K562 (cell line): Measurements from ENCODE around the gene UBAP1L. TPM values are rescaled to one million over a fixed set of nuclear protein-coding genes. Genes with fewer than 3 reads are reported as not detected.
A peak's percentile ranks its signal among the peaks of the same experiment; 100 is the strongest.

ENCODE experiments used
- BACH1 ChIP-seq: fragments of 200-800 bp; sonication (Bioruptor generic); IDR thresholded peaks from 2 replicates; pipeline ENCODE4 v1.6.1; 2016; ENCODE audit warnings: missing genetic modification characterization, missing compliant biosample characterization
- CREBBP ChIP-seq: IDR thresholded peaks from one replicate; pipeline ENCODE4 v1.6.1; 2012; ENCODE audit warnings: low read depth, mild to moderate bottlenecking, control low read depth, inconsistent platforms, low read length
- E2F3 ChIP-seq: fragments of 250-450 bp; sonication (Bioruptor Pico); IDR thresholded peaks from 2 replicates; pipeline ENCODE4 v1.4.0; 2020; ENCODE audit warnings: mild to moderate bottlenecking
- FIP1L1 ChIP-seq: fragments of 200-400 bp; formaldehyde crosslinking; IDR thresholded peaks from 2 replicates; pipeline ENCODE4 v1.6.1; 2018; ENCODE audit warnings: mild to moderate bottlenecking, low read depth, low read length; ENCODE audit not compliant: poor library complexity, severe bottlenecking
- FOXJ3 ChIP-seq: sonication (generic); formaldehyde crosslinking; IDR thresholded peaks from 2 replicates; pipeline ENCODE4 v1.4.0; 2020; ENCODE audit warnings: mild to moderate bottlenecking, missing genetic modification reagents
- KAT7 ChIP-seq: sonication (generic); formaldehyde crosslinking; IDR thresholded peaks from 2 replicates; pipeline ENCODE4 v1.8.0; 2022; ENCODE audit warnings: missing genetic modification reagents, mild to moderate bottlenecking, borderline replicate concordance
- MAX ChIP-seq: sonication (generic); formaldehyde crosslinking; IDR thresholded peaks from 2 replicates; pipeline ENCODE4 v1.9.0; 2022; ENCODE audit warnings: mild to moderate bottlenecking, missing genetic modification reagents
- PHF20 ChIP-seq: fragments of 450-650 bp; IDR thresholded peaks from 2 replicates; pipeline ENCODE4 v1.6.1; 2018; ENCODE audit not compliant: partially characterized antibody
- PTBP1 ChIP-seq: fragments of 200-400 bp; formaldehyde crosslinking; IDR thresholded peaks from 2 replicates; pipeline ENCODE4 v1.6.1; 2017; ENCODE audit warnings: low read depth, low read length
- RAD51 ChIP-seq: fragments of 450-650 bp; IDR thresholded peaks from 2 replicates; pipeline ENCODE4 v1.7.1; 2016; ENCODE audit warnings: low read depth, mild to moderate bottlenecking, borderline replicate concordance
- RB1 ChIP-seq: fragments of 450-650 bp; IDR thresholded peaks from 2 replicates; pipeline ENCODE4 v1.6.1; 2017; ENCODE audit warnings: low read depth, mild to moderate bottlenecking
- RBM25 ChIP-seq: fragments of 200-400 bp; formaldehyde crosslinking; IDR thresholded peaks from 2 replicates; pipeline ENCODE4 v1.6.1; 2018; ENCODE audit warnings: low read length, low read depth, moderate library complexity; ENCODE audit not compliant: severe bottlenecking
- TEAD1 ChIP-seq, 2 experiments: fragments of 450-650 bp in 1 of 2; sonication (generic) in 1 of 2; formaldehyde crosslinking; IDR thresholded peaks; 2 replicates each; pipeline versions ENCODE4 v1.4.0 to v1.8.0; 2020 to 2022; ENCODE audit warnings: mild to moderate bottlenecking in 2 of 2, missing genetic modification reagents in 1 of 2
- ZBTB17 ChIP-seq: fragments of 450-650 bp; formaldehyde crosslinking; IDR thresholded peaks from 2 replicates; pipeline ENCODE4 v1.4.0; 2020; ENCODE audit warnings: mild to moderate bottlenecking
- ZC3H4 ChIP-seq: sonication (generic); formaldehyde crosslinking; IDR thresholded peaks from 2 replicates; pipeline ENCODE4 v1.9.0; 2021; ENCODE audit warnings: missing genetic modification reagents, borderline replicate concordance
- ZNF511 ChIP-seq: sonication (generic); formaldehyde crosslinking; IDR thresholded peaks from 2 replicates; pipeline ENCODE4 v1.8.0; 2022; ENCODE audit warnings: mild to moderate bottlenecking, missing genetic modification reagents
- polyA plus RNA-seq, 8 experiments: library from polyadenylated mRNA; depleted of rRNA in 4 of 8; stranded (reverse) in 5 of 8; unstranded in 3 of 8; fragments of >200 nt; fragmentation: Nextera tagmentation in 2 of 8; fragmentation: Illumina TruSeq in 1 of 8; extraction: Ambion mirVana in 2 of 8; extraction: Trizol in 1 of 8; gene quantifications; 2 replicates each; pipeline versions ENCODE4 v1.2.1 to v1.2.3, GENCODE V29; 2011 to 2014; ENCODE audit warnings: inconsistent platforms in 1 of 8, missing spikeins in 1 of 8
- total RNA-seq, 7 experiments: library from RNA; depleted of rRNA in 6 of 7; stranded (reverse); fragments of >200 nt in 6 of 7; fragmentation: Illumina TruSeq in 2 of 7; extraction: Trizol in 2 of 7; gene quantifications; 2 replicates each; pipeline versions ENCODE4 v1.2.1 to v1.2.3, GENCODE V29; 2011 to 2021; ENCODE audit warnings: low replicate concordance in 1 of 7
- TF ChIP-seq, protein P1 (sequence below): fragments of 450-650 bp; IDR thresholded peaks from 2 replicates; pipeline ENCODE4 v1.6.1; 2016; ENCODE audit warnings: low read depth
- TF ChIP-seq, protein P2 (sequence below): fragments of 250-450 bp; sonication (Bioruptor Pico); IDR thresholded peaks from 2 replicates; pipeline ENCODE4 v1.4.0; 2020; ENCODE audit warnings: mild to moderate bottlenecking, moderate library complexity

The UBAP1L gene
- total and polyA plus RNA-seq, 9 of the 15 experiments (the other 6 are each of a cell fraction or from before 2014, with no cell fraction given): 0.16 to 0.71 (median 0.41) TPM; not detected in 2

DNA sequence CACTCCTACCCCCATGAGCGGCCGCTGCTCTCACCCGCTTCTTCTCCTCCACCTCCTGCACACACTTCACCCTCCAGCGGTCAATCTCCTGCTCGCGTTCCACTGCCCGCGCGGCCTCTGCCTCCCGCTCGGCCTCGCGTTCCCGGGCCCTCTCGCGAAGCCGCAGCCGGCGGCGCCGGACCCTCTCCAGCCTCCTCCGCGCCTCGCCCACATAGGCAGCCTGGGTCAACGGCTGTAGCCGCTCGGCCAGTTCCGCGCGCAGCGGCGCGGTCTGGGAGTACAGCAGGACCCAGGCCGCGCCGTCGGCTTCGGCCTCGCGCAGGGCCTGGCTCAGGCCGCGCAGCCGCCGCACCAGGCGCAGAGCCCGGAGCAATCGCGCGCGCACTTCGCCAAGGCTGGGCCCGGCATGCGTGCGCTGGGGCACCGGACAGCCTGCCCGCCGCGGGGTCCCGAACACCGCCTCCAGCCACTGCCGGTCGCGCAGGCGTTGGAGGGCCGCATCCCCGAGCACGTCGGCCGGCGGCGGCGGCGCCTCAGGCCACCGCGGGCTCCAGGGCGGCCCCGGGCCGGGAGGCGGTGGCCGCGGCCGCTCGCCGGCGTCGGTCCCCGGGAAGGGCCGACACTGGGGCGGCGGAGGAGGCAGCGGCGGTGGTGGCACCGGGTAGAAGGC is 18.0 kb upstream of the UBAP1L start (continued):
- TF ChIP-seq TEAD1 (CRISPR knock-in tag; IDR thresholded peaks at IDR 0.05) (peak in 1 of 2 experiments; percentile 31; a peak in 1 of 4 replicates), ZNF511 (peak; percentile 33; the same call in 1 of the 2 replicates), CREBBP (no peak), KAT7 (CRISPR knock-in tag) (peak; percentile 66; the same call in 1 of the 2 replicates), PHF20 (peak; percentile 27), RB1 (peak; percentile 13; the same call in 1 of the 2 replicates), BACH1 (tag) (no peak), RAD51 (no peak), MAX (CRISPR knock-in tag) (no peak), FIP1L1 (peak; percentile 48), FOXJ3 (CRISPR knock-in tag) (no peak), E2F3 (CRISPR knock-in tag) (0 out of 2 replicates have a peak, but pooled peaks have one; percentile 45), ZBTB17 (CRISPR knock-in tag) (peak; percentile 89; the same call in 1 of the 2 replicates), ZC3H4 (CRISPR knock-in tag) (peak; percentile 55; the same call in 1 of the 2 replicates), RBM25 (peak; percentile 30), PTBP1 (0 out of 2 replicates have a peak, but pooled peaks have one; percentile 8)
- TF ChIP-seq, protein P1, sequence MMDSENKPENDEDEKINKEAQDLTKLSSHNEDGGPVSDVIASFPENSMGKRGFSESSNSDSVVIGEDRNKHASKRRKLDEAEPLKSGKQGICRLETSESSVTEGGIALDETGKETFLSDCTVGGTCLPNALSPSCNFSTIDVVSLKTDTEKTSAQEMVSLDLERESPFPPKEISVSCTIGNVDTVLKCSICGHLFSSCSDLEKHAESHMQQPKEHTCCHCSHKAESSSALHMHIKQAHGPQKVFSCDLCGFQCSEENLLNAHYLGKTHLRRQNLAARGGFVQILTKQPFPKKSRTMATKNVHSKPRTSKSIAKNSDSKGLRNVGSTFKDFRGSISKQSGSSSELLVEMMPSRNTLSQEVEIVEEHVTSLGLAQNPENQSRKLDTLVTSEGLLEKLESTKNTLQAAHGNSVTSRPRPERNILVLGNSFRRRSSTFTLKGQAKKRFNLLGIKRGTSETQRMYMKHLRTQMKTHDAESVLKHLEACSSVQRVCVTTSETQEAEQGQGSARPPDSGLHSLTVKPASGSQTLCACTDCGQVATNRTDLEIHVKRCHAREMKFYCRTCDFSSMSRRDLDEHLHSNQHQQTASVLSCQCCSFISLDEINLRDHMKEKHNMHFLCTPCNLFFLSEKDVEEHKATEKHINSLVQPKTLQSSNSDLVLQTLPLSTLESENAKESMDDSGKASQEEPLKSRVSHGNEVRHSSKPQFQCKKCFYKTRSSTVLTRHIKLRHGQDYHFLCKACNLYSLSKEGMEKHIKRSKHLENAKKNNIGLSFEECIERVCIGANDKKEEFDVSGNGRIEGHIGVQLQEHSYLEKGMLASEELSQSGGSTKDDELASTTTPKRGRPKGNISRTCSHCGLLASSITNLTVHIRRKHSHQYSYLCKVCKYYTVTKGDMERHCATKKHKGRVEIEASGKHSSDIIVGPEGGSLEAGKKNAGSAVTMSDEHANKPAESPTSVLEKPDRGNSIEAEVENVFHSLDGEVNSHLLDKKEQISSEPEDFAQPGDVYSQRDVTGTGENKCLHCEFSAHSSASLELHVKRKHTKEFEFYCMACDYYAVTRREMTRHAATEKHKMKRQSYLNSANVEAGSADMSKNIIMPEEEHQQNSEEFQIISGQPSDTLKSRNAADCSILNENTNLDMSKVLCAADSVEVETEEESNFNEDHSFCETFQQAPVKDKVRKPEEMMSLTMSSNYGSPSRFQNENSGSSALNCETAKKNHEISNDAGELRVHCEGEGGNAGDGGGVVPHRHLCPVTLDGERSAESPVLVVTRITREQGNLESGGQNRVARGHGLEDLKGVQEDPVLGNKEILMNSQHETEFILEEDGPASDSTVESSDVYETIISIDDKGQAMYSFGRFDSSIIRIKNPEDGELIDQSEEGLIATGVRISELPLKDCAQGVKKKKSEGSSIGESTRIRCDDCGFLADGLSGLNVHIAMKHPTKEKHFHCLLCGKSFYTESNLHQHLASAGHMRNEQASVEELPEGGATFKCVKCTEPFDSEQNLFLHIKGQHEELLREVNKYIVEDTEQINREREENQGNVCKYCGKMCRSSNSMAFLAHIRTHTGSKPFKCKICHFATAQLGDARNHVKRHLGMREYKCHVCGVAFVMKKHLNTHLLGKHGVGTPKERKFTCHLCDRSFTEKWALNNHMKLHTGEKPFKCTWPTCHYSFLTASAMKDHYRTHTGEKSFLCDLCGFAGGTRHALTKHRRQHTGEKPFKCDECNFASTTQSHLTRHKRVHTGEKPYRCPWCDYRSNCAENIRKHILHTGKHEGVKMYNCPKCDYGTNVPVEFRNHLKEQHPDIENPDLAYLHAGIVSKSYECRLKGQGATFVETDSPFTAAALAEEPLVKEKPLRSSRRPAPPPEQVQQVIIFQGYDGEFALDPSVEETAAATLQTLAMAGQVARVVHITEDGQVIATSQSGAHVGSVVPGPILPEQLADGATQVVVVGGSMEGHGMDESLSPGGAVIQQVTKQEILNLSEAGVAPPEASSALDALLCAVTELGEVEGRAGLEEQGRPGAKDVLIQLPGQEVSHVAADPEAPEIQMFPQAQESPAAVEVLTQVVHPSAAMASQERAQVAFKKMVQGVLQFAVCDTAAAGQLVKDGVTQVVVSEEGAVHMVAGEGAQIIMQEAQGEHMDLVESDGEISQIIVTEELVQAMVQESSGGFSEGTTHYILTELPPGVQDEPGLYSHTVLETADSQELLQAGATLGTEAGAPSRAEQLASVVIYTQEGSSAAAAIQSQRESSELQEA: no peak
- TF ChIP-seq, protein P2, sequence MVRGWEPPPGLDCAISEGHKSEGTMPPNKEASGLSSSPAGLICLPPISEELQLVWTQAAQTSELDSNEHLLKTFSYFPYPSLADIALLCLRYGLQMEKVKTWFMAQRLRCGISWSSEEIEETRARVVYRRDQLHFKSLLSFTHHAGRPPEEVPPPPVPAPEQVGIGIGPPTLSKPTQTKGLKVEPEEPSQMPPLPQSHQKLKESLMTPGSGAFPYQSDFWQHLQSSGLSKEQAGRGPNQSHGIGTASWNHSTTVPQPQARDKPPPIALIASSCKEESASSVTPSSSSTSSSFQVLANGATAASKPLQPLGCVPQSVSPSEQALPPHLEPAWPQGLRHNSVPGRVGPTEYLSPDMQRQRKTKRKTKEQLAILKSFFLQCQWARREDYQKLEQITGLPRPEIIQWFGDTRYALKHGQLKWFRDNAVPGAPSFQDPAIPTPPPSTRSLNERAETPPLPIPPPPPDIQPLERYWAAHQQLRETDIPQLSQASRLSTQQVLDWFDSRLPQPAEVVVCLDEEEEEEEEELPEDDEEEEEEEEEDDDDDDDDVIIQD (CRISPR knock-in tag): no peak
